ENCODE results near the gene PARD3.

Gene PARD3

DNA sequence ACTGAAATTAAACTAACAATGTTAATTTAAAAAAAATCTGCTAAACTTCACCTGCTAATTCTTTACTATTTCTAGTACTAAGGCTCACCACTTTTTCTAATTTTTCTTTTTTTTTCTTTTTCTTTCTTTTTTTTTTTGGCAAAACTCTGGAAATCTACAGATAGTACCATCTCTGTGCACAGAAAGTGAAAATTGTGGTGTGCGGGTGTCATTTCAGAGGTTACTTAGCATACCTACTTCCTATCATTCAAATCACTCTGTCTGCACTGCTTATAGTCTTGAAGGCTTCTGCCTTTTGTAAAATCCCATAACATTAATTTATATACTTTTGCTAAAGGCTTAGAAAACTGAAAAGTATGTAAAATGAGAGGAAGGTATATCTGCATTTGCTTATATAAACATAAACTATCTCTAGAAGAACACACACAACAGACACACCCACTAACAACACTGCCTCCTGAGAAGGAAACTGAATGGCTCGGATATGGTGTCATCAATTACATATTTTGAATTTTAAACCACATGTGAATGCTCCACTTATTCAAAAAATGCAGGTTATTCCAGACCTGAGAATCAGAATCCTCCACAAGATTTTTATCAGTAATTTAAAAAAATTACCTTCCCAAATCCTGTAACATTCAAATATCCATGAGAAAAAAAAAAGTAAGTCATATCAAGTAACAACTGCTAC lies 229.5 kb downstream of the PARD3 start:
- Histone ChIP-seq H3K27me3 (replicated peaks; ENCODE audit: control insufficient read depth, insufficient read depth, low read length, poor library complexity, severe bottlenecking) (no peaks in the 10 kb centered on the region), H3K9me3 (ENCODE audit: control insufficient read depth, low read length) (no peaks in the 10 kb centered on the region), H3K4me3 (ENCODE audit: insufficient read depth, low read depth, low read length, poor library complexity, severe bottlenecking) (no peak overlapping the region), H3K27ac (ENCODE audit: insufficient read depth, low read length, poor library complexity, severe bottlenecking) (no peak overlapping the region), H3K36me3 (ENCODE audit: control insufficient read depth, insufficient read depth, low read length) (no peaks in the 10 kb centered on the region), H3K4me1 (ENCODE audit: control insufficient read depth, insufficient read depth, low read length, poor library complexity, severe bottlenecking) (no peaks in the 10 kb centered on the region)
- no peak for DNase-seq

DNA sequence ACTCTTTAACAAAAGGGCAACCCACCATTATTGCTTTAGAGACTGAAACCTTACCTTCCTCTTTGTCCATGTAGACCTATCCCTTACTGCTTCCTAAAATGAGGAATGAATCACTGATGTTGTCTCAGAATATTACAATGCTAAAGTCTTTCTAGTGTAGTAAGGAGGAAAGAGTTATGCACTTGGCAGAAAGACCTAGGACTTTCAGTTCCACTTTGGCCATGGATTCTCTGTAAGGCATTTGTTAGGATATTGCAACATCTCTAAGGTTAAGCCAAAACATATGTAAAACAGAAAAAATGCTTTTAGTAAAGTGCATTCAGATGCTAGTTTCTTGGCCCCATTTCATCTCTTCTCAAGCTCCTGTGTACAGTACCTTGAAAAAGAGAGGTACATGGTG lies 230.9 kb downstream of the PARD3 start:
- no peak overlapping the region for H3K4me3 ChIP-seq (ENCODE audit: insufficient read depth, low read depth, low read length, poor library complexity, severe bottlenecking)
- H3K9me3 ChIP-seq (ENCODE audit: control insufficient read depth, low read length): no peaks in the 10 kb centered on the region
- DNase-seq: no peak
- H3K27me3 ChIP-seq (replicated peaks; ENCODE audit: control insufficient read depth, insufficient read depth, low read length, poor library complexity, severe bottlenecking): no peaks in the 10 kb centered on the region
- H3K27ac ChIP-seq (ENCODE audit: insufficient read depth, low read length, poor library complexity, severe bottlenecking): no peak overlapping the region
- H3K36me3 ChIP-seq (ENCODE audit: control insufficient read depth, insufficient read depth, low read length): no peaks in the 10 kb centered on the region
- no peaks in the 10 kb centered on the region for H3K4me1 ChIP-seq (ENCODE audit: control insufficient read depth, insufficient read depth, low read length, poor library complexity, severe bottlenecking)

DNA sequence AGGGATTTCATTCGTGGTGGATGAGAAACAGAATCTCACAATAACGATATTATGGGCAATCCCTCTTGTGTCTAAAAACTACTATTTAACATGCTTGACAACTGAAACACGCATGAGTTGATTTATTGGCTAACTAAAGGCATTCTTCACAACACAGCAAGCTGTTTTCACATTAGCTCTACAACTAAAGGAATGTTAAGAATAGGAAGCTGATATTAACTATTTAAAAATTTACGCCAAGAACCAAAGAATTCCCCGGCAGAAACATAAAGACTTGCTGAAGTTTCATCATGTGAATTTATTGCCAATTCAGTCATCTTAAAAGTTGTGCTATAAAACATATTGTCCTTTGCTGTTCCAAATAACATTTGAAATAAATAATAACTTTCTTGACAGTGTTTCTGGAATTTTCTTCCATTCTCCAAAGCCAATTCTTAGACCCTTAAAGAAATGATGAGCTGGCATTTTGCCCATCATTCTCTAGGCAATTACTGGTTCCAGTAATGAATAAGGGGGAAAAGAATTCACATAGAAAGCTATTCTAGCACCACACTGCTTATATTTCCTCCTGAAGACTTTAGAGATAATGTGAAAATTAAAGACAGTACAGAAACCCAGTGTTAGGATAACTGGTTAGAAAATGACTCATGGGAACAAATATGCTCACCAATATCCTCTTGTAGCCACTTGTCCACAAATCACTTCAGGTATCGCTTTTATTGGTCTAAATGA lies 233.1 kb downstream of the PARD3 start:
- no peaks in the 10 kb centered on the region for H3K36me3 ChIP-seq (ENCODE audit: control insufficient read depth, insufficient read depth, low read length)
- H3K9me3 ChIP-seq (ENCODE audit: control insufficient read depth, low read length): no peaks in the 10 kb centered on the region
- no peak overlapping the region for H3K4me3 ChIP-seq (ENCODE audit: insufficient read depth, low read depth, low read length, poor library complexity, severe bottlenecking)
- no peak overlapping the region for H3K27ac ChIP-seq (ENCODE audit: insufficient read depth, low read length, poor library complexity, severe bottlenecking)
- DNase-seq: no peak
- H3K27me3 ChIP-seq (replicated peaks; ENCODE audit: control insufficient read depth, insufficient read depth, low read length, poor library complexity, severe bottlenecking): no peaks in the 10 kb centered on the region
- H3K4me1 ChIP-seq (ENCODE audit: control insufficient read depth, insufficient read depth, low read length, poor library complexity, severe bottlenecking): no peaks in the 10 kb centered on the region

DNA sequence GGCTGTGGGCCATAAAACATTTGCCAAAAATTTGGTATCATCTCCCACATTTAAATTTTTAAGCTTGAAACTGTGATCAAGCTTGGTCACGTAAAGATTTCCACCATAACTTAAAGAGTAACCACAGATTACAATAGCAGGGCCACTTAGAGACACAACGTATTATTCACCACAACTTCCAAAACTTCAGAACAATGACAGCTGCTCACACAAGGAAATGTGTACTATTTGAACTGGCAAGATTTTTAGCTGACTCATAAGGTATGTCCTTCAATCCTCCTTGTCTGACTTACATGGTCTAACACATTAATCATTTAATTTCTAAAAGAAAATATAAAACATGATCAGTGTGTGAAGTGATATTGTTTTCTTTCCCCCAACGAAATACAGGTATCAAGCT lies 234.5 kb downstream of the PARD3 start:
- no peaks in the 10 kb centered on the region for H3K9me3 ChIP-seq (ENCODE audit: control insufficient read depth, low read length)
- no peak overlapping the region for H3K27ac ChIP-seq (ENCODE audit: insufficient read depth, low read length, poor library complexity, severe bottlenecking)
- H3K27me3 ChIP-seq (replicated peaks; ENCODE audit: control insufficient read depth, insufficient read depth, low read length, poor library complexity, severe bottlenecking): no peaks in the 10 kb centered on the region
- no peaks in the 10 kb centered on the region for H3K36me3 ChIP-seq (ENCODE audit: control insufficient read depth, insufficient read depth, low read length)
- no peaks in the 10 kb centered on the region for H3K4me1 ChIP-seq (ENCODE audit: control insufficient read depth, insufficient read depth, low read length, poor library complexity, severe bottlenecking)
- no peak overlapping the region for H3K4me3 ChIP-seq (ENCODE audit: insufficient read depth, low read depth, low read length, poor library complexity, severe bottlenecking)
- no peak for DNase-seq

DNA sequence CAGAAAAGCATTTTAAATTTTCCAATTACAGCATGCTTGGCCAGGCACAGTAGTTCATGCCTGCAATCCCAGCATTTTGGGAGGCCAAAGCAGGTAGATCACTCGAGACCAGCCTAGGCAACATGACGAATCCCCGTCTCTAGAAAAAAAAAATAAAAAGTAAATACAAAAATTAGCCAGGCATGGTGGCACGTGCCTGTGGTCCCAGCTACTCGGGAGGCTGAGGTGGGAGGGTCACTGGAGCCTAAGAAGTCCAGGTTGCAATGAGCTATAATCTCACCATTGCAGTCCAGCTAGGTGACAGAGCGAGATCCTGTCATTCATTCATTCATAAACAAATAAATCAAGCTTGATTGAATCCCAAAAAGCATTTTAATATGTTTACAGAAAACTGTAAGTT lies 234.9 kb downstream of the PARD3 start:
- no peak overlapping the region for H3K27ac ChIP-seq (ENCODE audit: insufficient read depth, low read length, poor library complexity, severe bottlenecking)
- H3K27me3 ChIP-seq (replicated peaks; ENCODE audit: control insufficient read depth, insufficient read depth, low read length, poor library complexity, severe bottlenecking): no peaks in the 10 kb centered on the region
- no peaks in the 10 kb centered on the region for H3K9me3 ChIP-seq (ENCODE audit: control insufficient read depth, low read length)
- no peak overlapping the region for H3K4me3 ChIP-seq (ENCODE audit: insufficient read depth, low read depth, low read length, poor library complexity, severe bottlenecking)
- DNase-seq: no peak
- no peaks in the 10 kb centered on the region for H3K4me1 ChIP-seq (ENCODE audit: control insufficient read depth, insufficient read depth, low read length, poor library complexity, severe bottlenecking)
- H3K36me3 ChIP-seq (ENCODE audit: control insufficient read depth, insufficient read depth, low read length): no peaks in the 10 kb centered on the region

DNA sequence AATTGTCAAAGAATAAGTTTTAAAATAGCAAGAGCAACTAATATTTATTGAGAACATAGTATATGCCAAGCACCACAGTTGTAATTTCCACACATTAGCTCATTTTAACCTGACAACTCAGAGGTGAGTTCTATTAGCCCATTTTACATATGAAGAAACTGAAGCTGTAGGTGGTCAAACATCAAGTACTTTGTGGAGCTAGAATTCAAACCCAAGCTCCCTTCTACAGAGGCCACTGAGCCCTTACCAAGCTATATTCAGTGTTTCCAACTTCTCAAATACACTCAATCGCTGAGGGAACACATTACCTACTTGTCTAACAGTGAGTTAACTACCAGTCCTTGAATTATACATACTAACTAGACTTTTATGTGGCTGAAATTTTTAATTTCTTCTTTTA lies 236.6 kb downstream of the PARD3 start:
- no peaks in the 10 kb centered on the region for H3K36me3 ChIP-seq (ENCODE audit: control insufficient read depth, insufficient read depth, low read length)
- no peaks in the 10 kb centered on the region for H3K9me3 ChIP-seq (ENCODE audit: control insufficient read depth, low read length)
- H3K27ac ChIP-seq (ENCODE audit: insufficient read depth, low read length, poor library complexity, severe bottlenecking): no peak overlapping the region
- H3K27me3 ChIP-seq (replicated peaks; ENCODE audit: control insufficient read depth, insufficient read depth, low read length, poor library complexity, severe bottlenecking): no peaks in the 10 kb centered on the region
- DNase-seq: no peak
- H3K4me1 ChIP-seq (ENCODE audit: control insufficient read depth, insufficient read depth, low read length, poor library complexity, severe bottlenecking): no peaks in the 10 kb centered on the region
- no peak overlapping the region for H3K4me3 ChIP-seq (ENCODE audit: insufficient read depth, low read depth, low read length, poor library complexity, severe bottlenecking)

DNA sequence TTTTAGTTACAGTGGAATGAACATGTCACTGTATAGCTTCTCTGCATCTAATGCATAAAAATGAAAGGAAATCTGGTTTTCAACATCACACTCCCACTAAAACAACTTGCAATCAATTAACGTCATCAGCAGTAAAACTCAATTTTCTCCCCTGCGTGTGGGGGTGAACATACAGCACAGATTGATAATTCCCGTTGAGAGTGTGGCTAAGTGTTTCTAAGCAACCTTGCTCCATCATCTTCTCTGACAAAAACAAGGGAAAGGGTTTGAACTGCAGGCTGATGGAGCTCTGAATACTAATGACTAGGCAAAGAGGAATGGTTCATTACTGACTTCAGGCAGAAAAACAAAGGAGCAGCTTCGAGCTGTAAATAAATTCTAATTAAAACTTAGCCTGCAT lies 238.3 kb downstream of the PARD3 start:
- Histone ChIP-seq H3K27ac (ENCODE audit: insufficient read depth, low read length, poor library complexity, severe bottlenecking) (no peak overlapping the region), H3K36me3 (ENCODE audit: control insufficient read depth, insufficient read depth, low read length) (no peaks in the 10 kb centered on the region), H3K9me3 (ENCODE audit: control insufficient read depth, low read length) (no peaks in the 10 kb centered on the region)

DNA sequence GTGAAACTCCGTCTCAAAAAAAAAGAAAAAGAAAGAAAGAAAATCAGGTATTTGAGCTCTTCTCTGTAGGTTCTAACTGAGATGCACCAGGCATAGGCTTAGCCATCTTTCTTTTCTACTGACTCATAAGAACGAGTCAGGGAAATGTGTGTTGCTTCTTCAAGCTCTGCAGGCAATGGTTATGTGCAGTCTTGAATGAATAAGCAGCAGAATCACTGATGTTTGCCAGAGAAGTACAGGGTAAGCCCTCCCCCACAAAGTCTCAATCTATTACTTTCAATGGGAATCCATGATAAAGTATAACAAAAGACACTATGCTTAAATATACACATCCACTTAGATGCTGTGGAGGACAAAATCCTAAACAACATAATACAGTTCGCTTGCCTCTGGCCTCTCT lies 239.2 kb downstream of the PARD3 start:
- Histone ChIP-seq H3K27me3 (replicated peaks; ENCODE audit: control insufficient read depth, insufficient read depth, low read length, poor library complexity, severe bottlenecking) (no peaks in the 10 kb centered on the region), H3K4me3 (ENCODE audit: insufficient read depth, low read depth, low read length, poor library complexity, severe bottlenecking) (no peak overlapping the region), H3K9me3 (ENCODE audit: control insufficient read depth, low read length) (no peaks in the 10 kb centered on the region), H3K27ac (ENCODE audit: insufficient read depth, low read length, poor library complexity, severe bottlenecking) (no peak overlapping the region), H3K4me1 (ENCODE audit: control insufficient read depth, insufficient read depth, low read length, poor library complexity, severe bottlenecking) (no peaks in the 10 kb centered on the region), H3K36me3 (ENCODE audit: control insufficient read depth, insufficient read depth, low read length) (no peaks in the 10 kb centered on the region)
- DNase-seq: no peak

More for the DNA sequence above, 238.3 kb downstream of the PARD3 start:
- DNase-seq: no peak
- H3K4me3 ChIP-seq (ENCODE audit: insufficient read depth, low read depth, low read length, poor library complexity, severe bottlenecking): no peak overlapping the region
- H3K27me3 ChIP-seq (replicated peaks; ENCODE audit: control insufficient read depth, insufficient read depth, low read length, poor library complexity, severe bottlenecking): no peaks in the 10 kb centered on the region
- no peaks in the 10 kb centered on the region for H3K4me1 ChIP-seq (ENCODE audit: control insufficient read depth, insufficient read depth, low read length, poor library complexity, severe bottlenecking)

DNA sequence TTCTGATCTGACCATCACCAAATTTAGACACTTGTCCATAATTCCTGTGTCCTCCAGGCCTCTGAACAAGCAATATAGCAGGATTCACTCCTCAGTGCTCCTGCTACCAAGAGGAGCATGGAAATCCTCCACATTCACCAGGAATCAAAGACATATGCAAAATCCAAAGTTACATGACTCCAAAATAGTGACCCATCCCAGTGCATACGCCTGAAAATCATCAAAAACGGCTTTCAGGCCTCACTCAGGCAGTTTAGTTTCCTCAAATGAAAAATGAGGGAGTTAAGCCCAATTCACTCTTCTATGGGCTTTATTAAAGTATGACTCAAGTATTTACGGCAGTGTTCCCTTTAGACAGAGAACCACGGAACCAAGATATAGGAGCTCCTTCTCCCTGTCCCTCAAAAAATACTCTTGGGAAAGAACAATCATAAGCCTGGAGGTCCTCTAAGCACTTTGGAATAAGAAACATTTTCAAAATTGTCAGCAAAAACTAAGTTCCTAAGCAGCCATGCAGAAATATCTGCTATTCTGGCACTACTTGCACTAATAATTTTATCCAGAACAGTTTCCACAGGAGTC lies 240.7 kb downstream of the PARD3 start:
- Histone ChIP-seq H3K4me1 (ENCODE audit: control insufficient read depth, insufficient read depth, low read length, poor library complexity, severe bottlenecking) (no peaks in the 10 kb centered on the region), H3K4me3 (ENCODE audit: insufficient read depth, low read depth, low read length, poor library complexity, severe bottlenecking) (no peak overlapping the region), H3K9me3 (ENCODE audit: control insufficient read depth, low read length) (no peaks in the 10 kb centered on the region), H3K27me3 (replicated peaks; ENCODE audit: control insufficient read depth, insufficient read depth, low read length, poor library complexity, severe bottlenecking) (no peaks in the 10 kb centered on the region), H3K36me3 (ENCODE audit: control insufficient read depth, insufficient read depth, low read length) (no peaks in the 10 kb centered on the region), H3K27ac (ENCODE audit: insufficient read depth, low read length, poor library complexity, severe bottlenecking) (no peak overlapping the region)
- no peak for DNase-seq

DNA sequence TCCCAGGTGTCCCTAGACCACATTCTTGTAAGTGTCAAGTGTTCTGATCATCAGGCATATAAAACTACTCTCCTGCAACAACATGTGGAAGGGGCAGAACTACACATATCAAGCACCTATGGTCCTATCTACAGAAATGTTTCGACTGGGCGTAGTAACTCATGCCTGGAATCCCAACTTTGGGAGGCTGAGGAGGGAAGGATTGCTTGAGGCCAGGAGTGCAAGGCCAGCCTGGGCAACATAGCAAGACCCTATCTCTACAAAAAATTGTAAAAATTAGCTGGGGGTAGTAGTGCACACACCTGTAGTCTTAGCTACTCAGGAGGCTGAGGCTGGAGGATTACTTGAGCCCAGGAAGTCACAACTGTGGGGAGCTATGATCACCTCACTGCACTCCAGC lies 244.2 kb downstream of the PARD3 start:
- Histone ChIP-seq H3K27me3 (replicated peaks; ENCODE audit: control insufficient read depth, insufficient read depth, low read length, poor library complexity, severe bottlenecking) (no peaks in the 10 kb centered on the region), H3K36me3 (ENCODE audit: control insufficient read depth, insufficient read depth, low read length) (no peaks in the 10 kb centered on the region), H3K4me1 (ENCODE audit: control insufficient read depth, insufficient read depth, low read length, poor library complexity, severe bottlenecking) (no peaks in the 10 kb centered on the region), H3K9me3 (ENCODE audit: control insufficient read depth, low read length) (no peaks in the 10 kb centered on the region), H3K27ac (ENCODE audit: insufficient read depth, low read length, poor library complexity, severe bottlenecking) (no peak overlapping the region), H3K4me3 (ENCODE audit: insufficient read depth, low read depth, low read length, poor library complexity, severe bottlenecking) (no peak overlapping the region)
- DNase-seq: no peak
